ENCODE measurements around the gene SLC35D2.

DNA sequence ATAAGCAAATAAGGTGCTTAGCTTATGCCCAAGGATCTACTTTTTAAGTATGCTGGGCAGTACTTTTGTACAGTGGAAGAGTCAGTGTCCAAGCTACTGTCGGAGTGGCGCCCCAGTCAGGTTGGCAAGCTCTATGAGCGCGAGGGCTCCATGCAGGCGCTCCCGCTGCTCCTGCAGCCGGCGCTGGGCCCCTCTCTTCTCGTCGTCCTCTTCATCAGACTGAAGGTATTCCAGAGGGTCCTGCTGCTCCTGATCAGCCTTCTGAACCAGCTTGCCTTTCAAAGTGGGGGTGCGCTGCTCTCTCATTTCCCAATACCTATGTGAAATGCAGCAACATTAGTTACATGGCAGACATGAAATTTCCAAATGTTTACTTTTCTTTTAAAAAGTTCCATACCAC, 4.6 kb upstream of the SLC35D2 start:
- TF ChIP-seq, protein P1, sequence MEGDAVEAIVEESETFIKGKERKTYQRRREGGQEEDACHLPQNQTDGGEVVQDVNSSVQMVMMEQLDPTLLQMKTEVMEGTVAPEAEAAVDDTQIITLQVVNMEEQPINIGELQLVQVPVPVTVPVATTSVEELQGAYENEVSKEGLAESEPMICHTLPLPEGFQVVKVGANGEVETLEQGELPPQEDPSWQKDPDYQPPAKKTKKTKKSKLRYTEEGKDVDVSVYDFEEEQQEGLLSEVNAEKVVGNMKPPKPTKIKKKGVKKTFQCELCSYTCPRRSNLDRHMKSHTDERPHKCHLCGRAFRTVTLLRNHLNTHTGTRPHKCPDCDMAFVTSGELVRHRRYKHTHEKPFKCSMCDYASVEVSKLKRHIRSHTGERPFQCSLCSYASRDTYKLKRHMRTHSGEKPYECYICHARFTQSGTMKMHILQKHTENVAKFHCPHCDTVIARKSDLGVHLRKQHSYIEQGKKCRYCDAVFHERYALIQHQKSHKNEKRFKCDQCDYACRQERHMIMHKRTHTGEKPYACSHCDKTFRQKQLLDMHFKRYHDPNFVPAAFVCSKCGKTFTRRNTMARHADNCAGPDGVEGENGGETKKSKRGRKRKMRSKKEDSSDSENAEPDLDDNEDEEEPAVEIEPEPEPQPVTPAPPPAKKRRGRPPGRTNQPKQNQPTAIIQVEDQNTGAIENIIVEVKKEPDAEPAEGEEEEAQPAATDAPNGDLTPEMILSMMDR (IDR thresholded peaks at IDR 0.05; ENCODE audit: borderline replicate concordance, extremely low read depth, low read length, poor library complexity, severe bottlenecking), result no peak
- TF ChIP-seq EZH2 (IDR thresholded peaks at IDR 0.05; ENCODE audit: borderline replicate concordance, low read depth, low read length, severe bottlenecking), result no peak

Measured in DND-41 (cell line).